T-helper 2 cell treated with Interferon-gamma antibody and Interleukin-4, amounts not matched to agents 5 μg/mL and 100 μg/mL, for 36 hours (primary cell): ENCODE data around the gene PSMD1.
A peak's percentile ranks its signal among the peaks of the same experiment; 100 is the strongest.
"Not testable (repeated sequence)": the region's sequence is repeated elsewhere in the genome, so short reads cannot be mapped to it uniquely, and the experiment has no call there.

Experiments
- DNase-seq: peaks from one replicate; pipeline ENCODE4 v3.0.0; 2021; ENCODE audit warnings: low spot score
- H3K27ac Mint-ChIP-seq: one replicate; pipeline ENCODE4 v1.8.0; 2021; ENCODE audit warnings: mild to moderate bottlenecking, mixed read lengths
- H3K27me3 Mint-ChIP-seq: one replicate; pipeline ENCODE4 v1.8.0; 2021; ENCODE audit warnings: low read depth, mixed read lengths
- H3K36me3 Mint-ChIP-seq: one replicate; pipeline ENCODE4 v1.8.0; 2021; ENCODE audit warnings: low read depth, mixed read lengths
- H3K4me1 Mint-ChIP-seq: one replicate; pipeline ENCODE4 v1.8.0; 2021; ENCODE audit warnings: low read depth, mixed read lengths
- H3K4me3 Mint-ChIP-seq: one replicate; pipeline ENCODE4 v1.8.0; 2022; ENCODE audit warnings: mild to moderate bottlenecking, moderate library complexity, mixed read lengths
- H3K9me3 Mint-ChIP-seq: one replicate; pipeline ENCODE4 v1.8.0; 2021; ENCODE audit warnings: mixed read lengths

PSMD1 gene

GRCh38 chr2:231025059-231025458 is 31.6 kb upstream of the PSMD1 start:
- not testable (repeated sequence) for DNase-seq, H3K36me3 Mint-ChIP-seq, H3K4me1 Mint-ChIP-seq, H3K9me3 Mint-ChIP-seq, H3K27ac Mint-ChIP-seq, H3K4me3 Mint-ChIP-seq
- H3K27me3 Mint-ChIP-seq, result peaks cover 20% of the 10 kb centered on the region

- Mint-ChIP-seq H3K4me1 (no peaks in the 10 kb centered on the region), H3K27ac (no peak overlapping the region), H3K27me3 (peaks cover 33% of the 10 kb centered on the region), H3K4me3 (no peak overlapping the region), H3K9me3 (no peaks in the 10 kb centered on the region), H3K36me3 (no peaks in the 10 kb centered on the region)
- DNase-seq, result no peak
Measured at GRCh38 chr2:231028889-231029288, 27.8 kb upstream of the PSMD1 start.

- DNase-seq, result no peak
- H3K4me3 Mint-ChIP-seq, result no peak overlapping the region
- H3K4me1 Mint-ChIP-seq, result no peaks in the 10 kb centered on the region
- H3K36me3 Mint-ChIP-seq, result no peaks in the 10 kb centered on the region
- H3K27me3 Mint-ChIP-seq, result peaks cover 40% of the 10 kb centered on the region
- H3K27ac Mint-ChIP-seq, result no peak overlapping the region
- H3K9me3 Mint-ChIP-seq, result no peaks in the 10 kb centered on the region
Measured at GRCh38 chr2:231029563-231029962, 27.1 kb upstream of the PSMD1 start.

- H3K27me3 Mint-ChIP-seq, result peaks cover 45% of the 10 kb centered on the region
- DNase-seq, result no peak
- H3K36me3 Mint-ChIP-seq, result no peaks in the 10 kb centered on the region
- no peak overlapping the region for H3K27ac Mint-ChIP-seq
- H3K4me3 Mint-ChIP-seq, result no peak overlapping the region
- H3K4me1 Mint-ChIP-seq, result no peaks in the 10 kb centered on the region
- no peaks in the 10 kb centered on the region for H3K9me3 Mint-ChIP-seq
Measured at GRCh38 chr2:231030725-231031124, 25.9 kb upstream of the PSMD1 start.

- no peak overlapping the region for H3K4me3 Mint-ChIP-seq
- H3K27me3 Mint-ChIP-seq, result peaks cover 53% of the 10 kb centered on the region
- no peaks in the 10 kb centered on the region for H3K9me3 Mint-ChIP-seq
- H3K27ac Mint-ChIP-seq, result no peak overlapping the region
- no peaks in the 10 kb centered on the region for H3K36me3 Mint-ChIP-seq
- peaks cover 2% of the 10 kb centered on the region for H3K4me1 Mint-ChIP-seq
- DNase-seq, result no peak
Measured at GRCh38 chr2:231032575-231033140, 24.0 kb upstream of the PSMD1 start.

GRCh38 chr2:231033147-231034132 is 23.2 kb upstream of the PSMD1 start:
- peaks cover 2% of the 10 kb centered on the region for H3K4me1 Mint-ChIP-seq
- H3K36me3 Mint-ChIP-seq, result no peaks in the 10 kb centered on the region
- H3K4me3 Mint-ChIP-seq, result no peak overlapping the region
- no peak for DNase-seq
- no peaks in the 10 kb centered on the region for H3K9me3 Mint-ChIP-seq
- H3K27ac Mint-ChIP-seq, result no peak overlapping the region
- peaks cover 56% of the 10 kb centered on the region for H3K27me3 Mint-ChIP-seq

- peaks cover 65% of the 10 kb centered on the region for H3K27me3 Mint-ChIP-seq
- no peak for DNase-seq
- no peaks in the 10 kb centered on the region for H3K36me3 Mint-ChIP-seq
- peaks cover 2% of the 10 kb centered on the region for H3K4me1 Mint-ChIP-seq
- H3K9me3 Mint-ChIP-seq, result no peaks in the 10 kb centered on the region
- no peak overlapping the region for H3K4me3 Mint-ChIP-seq
- no peak overlapping the region for H3K27ac Mint-ChIP-seq
Measured at GRCh38 chr2:231034291-231034882, 22.3 kb upstream of the PSMD1 start.

GRCh38 chr2:231036131-231036530 is 20.5 kb upstream of the PSMD1 start:
- Mint-ChIP-seq H3K9me3 (no peaks in the 10 kb centered on the region), H3K27ac (no peak overlapping the region), H3K27me3 (peaks cover 81% of the 10 kb centered on the region), H3K4me1 (peaks cover 2% of the 10 kb centered on the region), H3K36me3 (no peaks in the 10 kb centered on the region), H3K4me3 (peak overlapping the region; percentile 58)
- no peak for DNase-seq

- Mint-ChIP-seq H3K27me3 (peaks cover 81% of the 10 kb centered on the region), H3K4me3 (peak overlapping the region; percentile 58), H3K4me1 (peaks cover 2% of the 10 kb centered on the region), H3K36me3 (no peaks in the 10 kb centered on the region), H3K9me3 (no peaks in the 10 kb centered on the region), H3K27ac (no peak overlapping the region)
- no peak for DNase-seq
Measured at GRCh38 chr2:231036578-231037106, 20.0 kb upstream of the PSMD1 start.

- Mint-ChIP-seq H3K27me3 (peaks cover 82% of the 10 kb centered on the region), H3K9me3 (no peaks in the 10 kb centered on the region), H3K4me1 (peaks cover 2% of the 10 kb centered on the region), H3K27ac (no peak within 1 kb of the TSS), H3K36me3 (no peaks in the 10 kb centered on the region), H3K4me3 (peak within 1 kb of the TSS; percentile 66)
- DNase-seq, result no peak
Measured at GRCh38 chr2:231037202-231037730, 19.4 kb upstream of the PSMD1 start, which contains the start of gene C2orf72. Gene C2orf72 (plus strand): TSS chr2:231037523. CDS start chr2:231037566, 43 bp downstream.

GRCh38 chr2:231037731-231038482 is 18.8 kb upstream of the PSMD1 start:
- no peak for DNase-seq
- peaks cover 82% of the 10 kb centered on the region for H3K27me3 Mint-ChIP-seq
- H3K27ac Mint-ChIP-seq, result no peak overlapping the region
- peaks cover 2% of the 10 kb centered on the region for H3K4me1 Mint-ChIP-seq
- no peaks in the 10 kb centered on the region for H3K9me3 Mint-ChIP-seq
- no peaks in the 10 kb centered on the region for H3K36me3 Mint-ChIP-seq
- H3K4me3 Mint-ChIP-seq, result no peak overlapping the region

GRCh38 chr2:231038483-231039293 is 18.0 kb upstream of the PSMD1 start:
- Mint-ChIP-seq H3K9me3 (no peaks in the 10 kb centered on the region), H3K27ac (no peak overlapping the region)

GRCh38 chr2:231039294-231039664 is 17.4 kb upstream of the PSMD1 start:
- H3K36me3 Mint-ChIP-seq, result no peaks in the 10 kb centered on the region
- no peaks in the 10 kb centered on the region for H3K9me3 Mint-ChIP-seq
- peaks cover 75% of the 10 kb centered on the region for H3K27me3 Mint-ChIP-seq
- H3K4me1 Mint-ChIP-seq, result peaks cover 2% of the 10 kb centered on the region
- no peak overlapping the region for H3K27ac Mint-ChIP-seq
- H3K4me3 Mint-ChIP-seq, result no peak overlapping the region
- DNase-seq, result no peak

More at GRCh38 chr2:231038483-231039293, 18.0 kb upstream of the PSMD1 start:
- Mint-ChIP-seq H3K4me1 (peaks cover 2% of the 10 kb centered on the region), H3K36me3 (no peaks in the 10 kb centered on the region), H3K27me3 (peaks cover 81% of the 10 kb centered on the region), H3K4me3 (peak overlapping the region; percentile 66)
- DNase-seq, result no peak
